Measurements from ENCODE around the gene MYOZ2. TPM values are rescaled to one million over a fixed set of nuclear protein-coding genes. Genes with fewer than 3 reads are reported as not detected.

The MYOZ2 gene
- total and polyA plus RNA-seq, 2 of the 13 experiments (the other 11 are each of a cell fraction or from before 2014, with no cell fraction given) = 0.03 TPM; not detected in 1

GRCh38 chr4:119212234-119212963, 76.8 kb downstream of the MYOZ2 start, which contains the start of gene USP53 (continued):
- TF ChIP-seq NFAT5 (CRISPR knock-in tag; IDR thresholded peaks at IDR 0.05) (no peak; the same call in none of the 2 replicates), ZNF646 (CRISPR knock-in tag; IDR thresholded peaks at IDR 0.05) (no peak), KLF15 (CRISPR knock-in tag; IDR thresholded peaks at IDR 0.05; ENCODE audit: borderline replicate concordance) (peak; percentile 44; the same call in 1 of the 2 replicates), TCF12 (IDR thresholded peaks at IDR 0.05) (no peak), TCF12 (CRISPR knock-in tag; IDR thresholded peaks at IDR 0.05) (no peak), TFE3 (CRISPR knock-in tag; IDR thresholded peaks at IDR 0.05) (no peak), BATF2 (CRISPR knock-in tag; IDR thresholded peaks at IDR 0.05) (no peak), ATF7 (IDR thresholded peaks at IDR 0.05) (no peak), ATF7 (CRISPR knock-in tag; IDR thresholded peaks at IDR 0.05) (no peak; the same call in 1 of the 2 replicates), ZIK1 (CRISPR knock-in tag; IDR thresholded peaks at IDR 0.05; ENCODE audit: borderline replicate concordance, low read depth) (peak; percentile 35; the same call in 1 of the 2 replicates), KLF11 (CRISPR knock-in tag; IDR thresholded peaks at IDR 0.05) (peak; percentile 74), RNF2 (conservative IDR thresholded peaks at IDR 0.05; ENCODE audit: low read depth) (no peak), GATAD2A (CRISPR knock-in tag; IDR thresholded peaks at IDR 0.05) (no peak), ZNF17 (CRISPR knock-in tag; IDR thresholded peaks at IDR 0.05) (no peak), KAT8 (CRISPR knock-in tag; IDR thresholded peaks at IDR 0.05) (peak; percentile 84), ZNF841 (CRISPR knock-in tag; IDR thresholded peaks at IDR 0.05; ENCODE audit: borderline replicate concordance) (no peak)

All from HepG2 (cell line).